Measurements from ENCODE around the gene ING4.

Gene ING4

GRCh38 chr12:6632026-6632983 is 30.6 kb downstream of the ING4 start:
- Histone ChIP-seq H3K27me3 (ENCODE audit: control insufficient read depth in 1 of 2, insufficient read depth in 2 of 2, low read length in 2 of 2) (no peaks in the 10 kb centered on the region), H3K9ac (ENCODE audit: low read length) (no peak overlapping the region), H3K36me3 (ENCODE audit: insufficient read depth, low read length) (no peaks in the 10 kb centered on the region), H3K27ac (ENCODE audit: low read depth, low read length) (no peak overlapping the region), H3K4me3 (ENCODE audit: low read depth in 1 of 2, low read length in 2 of 2) (no peak overlapping the region), H3K9me3 (ENCODE audit: low read length) (no peaks in the 10 kb centered on the region), H3K4me1 (ENCODE audit: insufficient read depth, low read length) (no peaks in the 10 kb centered on the region)

DNA sequence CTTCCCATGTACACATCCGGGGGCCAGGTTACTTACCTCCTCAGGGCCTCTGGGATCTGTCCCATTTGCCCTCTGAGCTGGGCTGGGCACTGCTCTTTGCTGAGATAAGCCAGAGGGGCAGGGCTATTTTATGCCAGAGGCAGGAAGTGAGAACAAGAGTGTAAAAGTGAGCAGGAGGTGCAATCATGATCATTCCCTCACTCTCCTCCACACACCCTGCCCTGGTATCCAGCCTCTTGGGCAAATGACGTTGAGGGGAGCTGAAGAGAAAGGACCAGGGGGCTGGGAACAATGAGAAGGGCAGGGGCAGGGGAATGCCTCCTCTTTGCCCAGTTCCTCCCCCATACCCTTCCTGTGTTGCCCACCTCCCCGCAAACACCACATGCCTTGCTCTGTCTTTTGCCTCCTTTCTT is 31.4 kb downstream of the ING4 start:
- Histone ChIP-seq H3K4me3 (ENCODE audit: low read depth in 1 of 2, low read length in 2 of 2) (no peak overlapping the region), H3K36me3 (ENCODE audit: insufficient read depth, low read length) (no peaks in the 10 kb centered on the region), H3K9ac (ENCODE audit: low read length) (no peak overlapping the region), H3K27me3 (ENCODE audit: control insufficient read depth in 1 of 2, insufficient read depth in 2 of 2, low read length in 2 of 2) (no peaks in the 10 kb centered on the region), H3K27ac (ENCODE audit: low read depth, low read length) (no peak overlapping the region), H3K9me3 (ENCODE audit: low read length) (no peaks in the 10 kb centered on the region), H3K4me1 (ENCODE audit: insufficient read depth, low read length) (no peaks in the 10 kb centered on the region)

DNA sequence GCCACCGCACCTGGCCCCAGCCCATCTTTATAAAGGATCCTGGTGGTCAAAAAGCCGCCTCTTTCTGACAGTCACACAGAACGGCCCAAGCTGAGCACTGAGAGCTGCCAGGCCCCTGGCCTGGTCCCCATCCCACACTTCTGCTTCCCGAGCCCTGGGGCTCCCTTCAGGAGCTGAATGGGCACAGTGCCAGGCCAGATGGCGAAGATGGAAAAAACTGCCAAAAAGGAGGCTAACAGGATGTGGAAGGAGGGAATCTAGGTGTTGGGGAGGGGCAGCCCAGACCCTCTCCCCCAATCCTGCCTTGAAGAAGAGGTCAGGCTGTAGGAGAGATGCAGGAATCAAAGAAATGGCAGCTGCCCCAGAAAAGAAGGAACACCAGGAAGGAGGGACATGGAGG is 32.2 kb downstream of the ING4 start:
- Histone ChIP-seq H3K27ac (ENCODE audit: low read depth, low read length) (no peak overlapping the region), H3K27me3 (ENCODE audit: control insufficient read depth in 1 of 2, insufficient read depth in 2 of 2, low read length in 2 of 2) (no peaks in the 10 kb centered on the region), H3K4me3 (ENCODE audit: low read depth in 1 of 2, low read length in 2 of 2) (no peak overlapping the region), H3K9ac (ENCODE audit: low read length) (no peak overlapping the region), H3K4me1 (ENCODE audit: insufficient read depth, low read length) (no peaks in the 10 kb centered on the region), H3K9me3 (ENCODE audit: low read length) (no peaks in the 10 kb centered on the region), H3K36me3 (ENCODE audit: insufficient read depth, low read length) (no peaks in the 10 kb centered on the region)

- Histone ChIP-seq H3K4me3 (ENCODE audit: low read depth in 1 of 2, low read length in 2 of 2) (no peak overlapping the region), H3K9ac (ENCODE audit: low read length) (no peak overlapping the region), H3K9me3 (ENCODE audit: low read length) (no peaks in the 10 kb centered on the region), H3K36me3 (ENCODE audit: insufficient read depth, low read length) (no peaks in the 10 kb centered on the region), H3K4me1 (ENCODE audit: insufficient read depth, low read length) (no peaks in the 10 kb centered on the region), H3K27me3 (ENCODE audit: control insufficient read depth in 1 of 2, insufficient read depth in 2 of 2, low read length in 2 of 2) (no peaks in the 10 kb centered on the region), H3K27ac (ENCODE audit: low read depth, low read length) (no peak overlapping the region)
Measured at GRCh38 chr12:6627616-6628015, 35.3 kb downstream of the ING4 start.

- Histone ChIP-seq H3K9me3 (ENCODE audit: low read length) (no peaks in the 10 kb centered on the region), H3K36me3 (ENCODE audit: insufficient read depth, low read length) (no peaks in the 10 kb centered on the region), H3K27me3 (ENCODE audit: control insufficient read depth in 1 of 2, insufficient read depth in 2 of 2, low read length in 2 of 2) (no peaks in the 10 kb centered on the region), H3K27ac (ENCODE audit: low read depth, low read length) (no peak overlapping the region), H3K9ac (ENCODE audit: low read length) (no peak overlapping the region), H3K4me1 (ENCODE audit: insufficient read depth, low read length) (no peaks in the 10 kb centered on the region), H3K4me3 (ENCODE audit: low read depth in 1 of 2, low read length in 2 of 2) (no peak overlapping the region)
Measured at GRCh38 chr12:6626654-6627283, 36.1 kb downstream of the ING4 start.

- Histone ChIP-seq H3K36me3 (ENCODE audit: insufficient read depth, low read length) (no peaks in the 10 kb centered on the region), H3K27ac (ENCODE audit: low read depth, low read length) (no peak overlapping the region), H3K27me3 (ENCODE audit: control insufficient read depth in 1 of 2, insufficient read depth in 2 of 2, low read length in 2 of 2) (peaks cover 0 to 13% of the 10 kb centered on the region in 2 donors), H3K4me3 (ENCODE audit: low read depth in 1 of 2, low read length in 2 of 2) (peak overlapping the region in 1 of 2 donors; percentile 41), H3K9me3 (ENCODE audit: low read length) (no peaks in the 10 kb centered on the region), H3K9ac (ENCODE audit: low read length) (no peak overlapping the region), H3K4me1 (ENCODE audit: insufficient read depth, low read length) (peaks cover 5% of the 10 kb centered on the region)
Measured at GRCh38 chr12:6620885-6621274, 42.0 kb downstream of the ING4 start.

DNA sequence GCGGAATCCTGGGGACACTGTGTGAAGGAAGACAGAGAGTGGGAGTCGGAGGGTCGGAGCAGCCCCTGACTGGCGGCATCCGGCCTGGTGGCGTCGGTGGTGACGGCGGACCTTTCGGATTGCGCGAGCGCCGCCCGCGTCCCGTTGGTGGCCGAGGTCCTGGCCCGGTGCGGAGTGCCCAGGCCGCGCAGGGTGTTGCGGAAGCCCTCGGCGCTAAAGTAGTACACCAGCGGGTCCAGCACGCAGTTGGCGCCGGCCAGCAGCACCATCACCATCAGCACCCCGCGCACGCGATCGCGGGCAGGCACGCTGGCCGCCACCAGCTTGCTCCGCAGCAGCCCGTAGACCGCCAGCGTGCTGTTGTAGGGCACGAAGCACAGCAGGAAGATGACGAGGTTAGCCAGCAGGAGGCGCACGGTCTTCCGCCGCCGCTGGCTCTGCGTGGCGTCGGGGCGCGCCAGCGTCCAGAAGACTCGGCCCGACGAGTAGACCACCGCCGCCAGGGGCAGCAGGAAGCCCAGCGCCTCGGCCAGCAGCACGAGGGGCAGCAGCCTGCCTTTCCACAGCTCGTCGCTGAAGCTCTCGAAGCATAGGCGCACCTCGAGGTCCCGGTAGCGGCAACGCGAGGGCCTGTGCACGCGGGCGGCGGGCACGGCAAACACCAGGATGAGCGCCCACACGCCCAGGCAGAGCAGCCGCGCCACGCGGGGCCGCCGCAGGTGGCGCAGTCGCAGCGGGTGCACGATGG is 42.6 kb downstream of the ING4 start:
- Histone ChIP-seq H3K4me3 (ENCODE audit: low read depth in 1 of 2, low read length in 2 of 2) (peak overlapping the region in 1 of 2 donors; percentile 41), H3K9me3 (ENCODE audit: low read length) (no peaks in the 10 kb centered on the region), H3K4me1 (ENCODE audit: insufficient read depth, low read length) (peaks cover 5% of the 10 kb centered on the region), H3K27ac (ENCODE audit: low read depth, low read length) (no peak overlapping the region), H3K27me3 (ENCODE audit: control insufficient read depth in 1 of 2, insufficient read depth in 2 of 2, low read length in 2 of 2) (peaks cover 0 to 13% of the 10 kb centered on the region in 2 donors), H3K36me3 (ENCODE audit: insufficient read depth, low read length) (no peaks in the 10 kb centered on the region), H3K9ac (ENCODE audit: low read length) (no peak overlapping the region)

DNA sequence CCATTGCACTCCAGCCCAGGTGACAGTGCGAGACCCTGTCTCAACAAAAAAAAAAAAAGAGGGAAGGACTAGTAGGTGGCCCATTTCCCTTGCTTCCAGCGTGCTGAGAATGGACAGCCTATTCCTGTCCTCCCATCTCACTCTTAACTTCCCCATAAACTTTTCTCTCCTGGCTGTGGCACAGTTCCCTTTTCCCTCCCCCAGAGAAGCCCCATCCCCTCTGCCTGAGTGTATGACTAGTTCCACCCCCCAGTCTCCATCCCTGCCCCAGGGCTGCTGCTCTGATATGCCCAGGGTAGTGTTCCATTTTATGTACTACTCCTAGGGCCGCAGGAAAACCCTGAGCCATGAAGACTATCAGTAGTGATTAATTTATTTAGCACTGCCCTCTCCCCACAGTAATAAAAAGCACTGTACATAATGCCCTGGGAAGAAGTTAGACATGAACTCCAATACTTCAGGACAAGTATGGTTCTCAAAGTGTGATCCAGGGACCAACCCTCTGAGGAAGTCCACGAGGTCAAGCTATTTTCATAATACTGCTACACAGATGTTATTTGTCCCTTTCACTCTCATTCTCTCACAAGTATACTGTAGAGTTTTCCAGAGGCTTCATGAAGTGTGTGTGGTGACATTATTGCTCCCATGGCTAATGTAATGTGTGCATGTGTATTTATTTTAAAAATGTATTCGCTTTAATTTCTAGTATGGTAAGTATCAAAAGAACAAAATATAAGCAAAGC is 44.3 kb downstream of the ING4 start:
- H3K27ac ChIP-seq (ENCODE audit: low read depth, low read length) = no peak overlapping the region

GRCh38 chr12:6615802-6616201 is 47.1 kb downstream of the ING4 start:
- H3K9me3 ChIP-seq (ENCODE audit: low read length) = no peaks in the 10 kb centered on the region
- H3K27me3 ChIP-seq (ENCODE audit: control insufficient read depth in 1 of 2, insufficient read depth in 2 of 2, low read length in 2 of 2) = peaks cover 0 to 11% of the 10 kb centered on the region in 2 donors
- H3K27ac ChIP-seq (ENCODE audit: low read depth, low read length) = peak overlapping the region; percentile 6
- peaks cover 38% of the 10 kb centered on the region for H3K4me1 ChIP-seq (ENCODE audit: insufficient read depth, low read length)
- H3K9ac ChIP-seq (ENCODE audit: low read length) = no peak overlapping the region
- H3K36me3 ChIP-seq (ENCODE audit: insufficient read depth, low read length) = no peaks in the 10 kb centered on the region
- H3K4me3 ChIP-seq (ENCODE audit: low read depth in 1 of 2, low read length in 2 of 2) = no peak overlapping the region

More for the DNA sequence above, 44.3 kb downstream of the ING4 start:
- Histone ChIP-seq H3K4me1 (ENCODE audit: insufficient read depth, low read length) (peaks cover 11% of the 10 kb centered on the region), H3K4me3 (ENCODE audit: low read depth in 1 of 2, low read length in 2 of 2) (no peak overlapping the region), H3K36me3 (ENCODE audit: insufficient read depth, low read length) (no peaks in the 10 kb centered on the region), H3K9ac (ENCODE audit: low read length) (no peak overlapping the region), H3K27me3 (ENCODE audit: control insufficient read depth in 1 of 2, insufficient read depth in 2 of 2, low read length in 2 of 2) (peaks cover 0 to 13% of the 10 kb centered on the region in 2 donors), H3K9me3 (ENCODE audit: low read length) (no peaks in the 10 kb centered on the region)

DNA sequence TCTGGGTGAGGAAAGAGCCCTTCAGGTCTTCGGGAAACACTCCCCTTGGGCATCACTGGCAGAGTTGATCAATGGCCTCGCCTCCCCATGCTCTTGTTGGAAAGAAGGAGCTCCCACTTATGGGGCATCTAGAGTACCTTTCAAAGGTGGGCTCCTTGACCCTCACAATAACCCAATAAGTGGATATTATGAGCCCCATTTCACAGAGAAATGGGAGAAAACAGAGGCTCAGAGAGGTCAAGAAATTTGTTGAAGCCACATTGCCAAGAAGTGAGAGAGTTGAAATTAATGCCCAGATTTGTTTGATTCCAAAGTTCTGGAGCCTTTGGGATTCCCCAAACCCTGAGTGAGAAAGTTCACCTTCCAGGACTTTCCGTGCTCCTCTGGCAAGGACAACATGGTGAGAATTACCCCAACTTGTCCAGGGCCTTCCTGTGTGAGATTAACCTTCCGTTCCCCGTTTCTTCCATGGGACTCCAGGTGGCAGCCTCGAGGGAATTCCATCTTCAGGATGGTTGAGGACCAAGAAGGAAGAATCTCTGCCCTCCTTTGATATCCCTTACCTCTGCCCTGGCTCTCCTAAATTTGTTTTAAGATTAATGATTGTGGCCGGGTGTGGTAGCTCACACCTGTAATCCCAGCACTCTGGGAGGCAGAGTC is 48.3 kb downstream of the ING4 start:
- Histone ChIP-seq H3K27me3 (ENCODE audit: control insufficient read depth in 1 of 2, insufficient read depth in 2 of 2, low read length in 2 of 2) (peaks cover 0 to under 1% of the 10 kb centered on the region in 2 donors), H3K36me3 (ENCODE audit: insufficient read depth, low read length) (no peaks in the 10 kb centered on the region), H3K4me3 (ENCODE audit: low read depth in 1 of 2, low read length in 2 of 2) (no peak overlapping the region), H3K9me3 (ENCODE audit: low read length) (no peaks in the 10 kb centered on the region), H3K9ac (ENCODE audit: low read length) (no peak overlapping the region), H3K27ac (ENCODE audit: low read depth, low read length) (peak overlapping the region; percentile 72), H3K4me1 (ENCODE audit: insufficient read depth, low read length) (peaks cover 40% of the 10 kb centered on the region)
